ENCODE data around the gene EDIL3. TPM values are rescaled to one million over a fixed set of nuclear protein-coding genes. Genes with fewer than 3 reads are reported as not detected.

Gene EDIL3
- total and polyA plus RNA-seq, 2 of the 8 experiments (the other 6 are each of a cell fraction or from before 2014, with no cell fraction given) = 14.7 to 47.2 TPM

GRCh38 chr5:84383296-84383815 is 1.3 kb downstream of the EDIL3 start:
- FAIRE-seq (no peak), DNase-seq (ENCODE audit: low read depth in 1 of 2, low spot score in 2 of 2) (no peak)
- Histone ChIP-seq H3K9ac (replicated peaks in 1 of 4; ENCODE audit: extremely low read depth in 1 of 4, low read depth in 3 of 4, low read length in 3 of 4) (peak overlapping the region in 3 of 4 experiments; percentile 35 to 63 (median 56); a peak in 5 of 7 replicates), H3K4me1 (replicated peaks in 1 of 4; ENCODE audit: control insufficient read depth in 3 of 4, insufficient read depth in 4 of 4, low read length in 3 of 4) (peaks cover 0 to 8% (median 2%) of the 10 kb centered on the region in 4 experiments; a peak in 3 of 7 replicates), H4K20me1 (replicated peaks in 1 of 2; ENCODE audit: control insufficient read depth in 1 of 2, insufficient read depth in 2 of 2, low read length in 2 of 2) (no peaks in the 10 kb centered on the region), H3K27ac (ENCODE audit: low read depth, low read length) (no peak overlapping the region), H3K9me3 (ENCODE audit: insufficient read depth in 2 of 2, low read depth in 1 of 2, low read length in 1 of 2) (no peaks in the 10 kb centered on the region), H3K14ac (ENCODE audit: insufficient read length) (no peak overlapping the region), H3K4ac (replicated peaks; ENCODE audit: insufficient read length, low read depth, low read length) (no peak overlapping the region), H2BK120ac (replicated peaks; ENCODE audit: low read depth, low read length) (no peak overlapping the region), H4K5ac (ENCODE audit: insufficient read length, low read depth, low read length) (peak overlapping the region; percentile 13), H4K91ac (replicated peaks; ENCODE audit: insufficient read length, low read length) (no peak overlapping the region), H2BK20ac (ENCODE audit: low read length) (no peak overlapping the region), H3K4me3 (ENCODE audit: extremely low read depth in 1 of 4, insufficient read depth in 2 of 4, low read depth in 3 of 4, low read length in 4 of 4) (peak overlapping the region; percentile 78 to 93 (median 85)), H3K4me2 (ENCODE audit: insufficient read depth in 1 of 2, low read depth in 2 of 2, low read length in 2 of 2) (peak overlapping the region; percentile 94 to 98), H3K79me1 (ENCODE audit: low read depth, low read length) (0 out of 2 replicates have a peak, but pooled peaks cover 3% of the 10 kb centered on the region), H3K18ac (ENCODE audit: extremely low read depth, low read length) (peak overlapping the region; percentile 64), H4K8ac (ENCODE audit: extremely low read depth, insufficient read depth, low read length) (peak overlapping the region; percentile 80; the same call in 1 of the 2 replicates), H3K36me3 (ENCODE audit: control insufficient read depth in 2 of 4, insufficient read depth in 4 of 4, low read length in 3 of 4) (no peaks in the 10 kb centered on the region), H2BK5ac (ENCODE audit: low read depth, low read length) (no peak overlapping the region), H3K23ac (ENCODE audit: insufficient read length) (no peak overlapping the region), H3K56ac (replicated peaks; ENCODE audit: insufficient read length, low read depth, low read length) (peak overlapping the region; percentile 66), H2AK5ac (ENCODE audit: low read depth, low read length) (no peak overlapping the region), H2AFZ (ENCODE audit: low read length) (no peak overlapping the region), H3K27me3 (replicated peaks in 1 of 4; ENCODE audit: control insufficient read depth in 3 of 4, extremely low read depth in 1 of 4, insufficient read depth in 3 of 4, low read length in 3 of 4) (peaks cover 0 to 3% (median 0%) of the 10 kb centered on the region in 4 experiments; a peak in 2 of 7 replicates), H3K23me2 (ENCODE audit: low read depth, low read length) (peaks cover 11% of the 10 kb centered on the region), H2BK12ac (ENCODE audit: low read depth, low read length) (peak overlapping the region; percentile 42; the same call in 1 of the 2 replicates), H2BK15ac (ENCODE audit: low read length) (no peak overlapping the region; the same call in 1 of the 2 replicates), H3K79me2 (ENCODE audit: control insufficient read depth in 1 of 2, insufficient read depth in 2 of 2, low read length in 2 of 2) (peaks cover 4 to 53% of the 10 kb centered on the region in 2 experiments)
- ChIA-PET CTCF (ENCODE audit: partially characterized antibody) (interaction anchor here (0.6 to 1.5 kb wide), 6 partner anchors 170 to 666 kb away, joined by 3 to 5 read pairs (median 3); no protein-coding TSS in a partner anchor), POLR2A (ENCODE audit: partially characterized antibody) (interaction anchor here (1.0 to 3.0 kb wide), 8 partner anchors 8 to 662 kb away, joined by 3 to 10 read pairs (median 5); partner anchors contain the start of gene HAPLN1)
- WGBS, 2 experiments (ENCODE audit: extremely low coverage in 1 of 2, insufficient coverage in 1 of 2, insufficient read length in 1 of 2, insufficient replicate concordance in 2 of 2, low coverage in 1 of 2, low lambda C conversion rate in 2 of 2, missing lambda C conversion rate in 1 of 2) = 3% methylated on average over 26 of the region's 26 CpGs; no CpG with 5 or more reads in 1 of the 2 experiments
- TF ChIP-seq E2F6 (IDR thresholded peaks at IDR 0.05) = no peak
- peak; percentile 1 for TF ChIP-seq SAP30 (IDR thresholded peaks at IDR 0.05; ENCODE audit: insufficient read depth, insufficient replicate concordance, low read length)

All from H1 (cell line).